Retinal pigment epithelial cell (primary cell): ENCODE results near the gene NIT1.

Experiments
- DNase-seq: peaks from one replicate; pipeline ENCODE4 v3.0.0-alpha.2; 2010; ENCODE audit warnings: low read depth
- H3K4me3 ChIP-seq: 2 replicates; pipeline ENCODE4 v1.5.1; 2011; ENCODE audit warnings: mild to moderate bottlenecking, low read length, control low read depth, moderate library complexity
- CTCF ChIP-seq: conservative IDR thresholded peaks from 2 replicates; pipeline ENCODE4 v1.5.1; 2011; ENCODE audit warnings: low read depth, low read length, control low read depth, inconsistent platforms

The NIT1 gene

GRCh38 chr1:161122967-161123366, 5.1 kb downstream of the NIT1 start:
- no peak overlapping the region for H3K4me3 ChIP-seq
- DNase-seq: no peak
- no peak for TF ChIP-seq CTCF

- no peak overlapping the region for H3K4me3 ChIP-seq
- no peak for DNase-seq
- no peak for TF ChIP-seq CTCF
Measured at GRCh38 chr1:161127649-161128048, 9.7 kb downstream of the NIT1 start.

- TF ChIP-seq CTCF: no peak
- H3K4me3 ChIP-seq: no peak overlapping the region
- DNase-seq: no peak
Measured at GRCh38 chr1:161128591-161129420, 10.9 kb downstream of the NIT1 start.

GRCh38 chr1:161130266-161130665, 12.4 kb downstream of the NIT1 start:
- no peak for TF ChIP-seq CTCF
- no peak for DNase-seq
- H3K4me3 ChIP-seq: no peak overlapping the region

GRCh38 chr1:161131523-161132409, 13.9 kb downstream of the NIT1 start:
- peak overlapping the region; percentile 88 for H3K4me3 ChIP-seq

More at GRCh38 chr1:161131523-161132409, 13.9 kb downstream of the NIT1 start:
- no peak for DNase-seq
- no peak for TF ChIP-seq CTCF
